ENCODE results near the gene INPP5E.

Gene INPP5E

DNA sequence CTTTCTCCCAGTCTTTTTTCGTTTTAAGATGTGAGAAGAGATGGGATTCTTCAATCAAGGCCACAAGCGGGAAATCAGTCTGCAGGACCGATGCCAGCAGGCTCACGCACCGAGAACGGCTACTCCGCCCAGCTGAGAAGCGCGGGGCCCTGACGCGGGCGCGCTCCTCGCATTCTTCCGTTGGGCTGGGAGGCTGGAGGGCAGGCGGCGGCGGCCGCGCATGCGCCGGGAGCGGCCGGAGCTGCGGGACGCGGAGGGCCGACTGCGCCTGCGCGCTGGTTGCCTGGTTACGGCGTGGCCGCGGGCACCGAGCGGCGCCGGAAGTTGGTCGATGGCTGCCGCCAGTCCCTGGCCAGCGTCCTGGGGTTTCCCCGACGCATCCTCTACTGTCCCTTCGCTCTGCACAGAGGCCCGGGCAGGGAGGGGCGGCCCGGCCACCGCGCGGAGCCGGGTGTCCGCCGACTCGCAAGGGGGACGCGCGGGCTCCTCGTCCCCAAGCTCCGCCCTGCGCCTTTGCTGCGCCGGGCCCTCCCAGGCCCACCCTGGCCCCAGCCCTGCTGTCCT is 44.0 kb upstream of the INPP5E start:
- H3K9me3 ChIP-seq (ENCODE audit: control insufficient read depth, insufficient read depth, low read depth, low read length): no peaks in the 10 kb centered on the region
- peaks cover 0 to 10% of the 10 kb centered on the region in 2 experiments; a peak in 2 of 3 replicates for H3K36me3 ChIP-seq (ENCODE audit: control insufficient read depth in 2 of 2, insufficient read depth in 1 of 2, low read length in 2 of 2)
- ChIA-PET CTCF (interaction anchor here (0.7 to 9.1 kb wide), 13 partner anchors 55 to 675 kb away, joined by 3 to 360 read pairs (median 3); no protein-coding TSS in a partner anchor), POLR2A (interaction anchor here (1.0 to 2.1 kb wide), 5 partner anchors 74 to 244 kb away, joined by 3 to 8 read pairs (median 5); partner anchors contain the start of genes AGPAT2 and DNLZ)
- no peaks in the 10 kb centered on the region; the same call in 1 of the 2 replicates for H3K4me1 ChIP-seq (ENCODE audit: control insufficient read depth, insufficient read depth, low read length)
- H3K4me3 ChIP-seq (ENCODE audit: low read depth, low read length): peak overlapping the region; percentile 57
- H3K27ac ChIP-seq (ENCODE audit: extremely low read depth, low read depth, low read length): peak overlapping the region; percentile 94
- TF ChIP-seq GFI1B (tag by site-specific recombination; IDR thresholded peaks at IDR 0.05) (no peak), ZBTB17 (tag by site-specific recombination; IDR thresholded peaks at IDR 0.05) (no peak; the same call in 1 of the 2 replicates), ZFP37 (tag by site-specific recombination; IDR thresholded peaks at IDR 0.05) (no peak), ZNF514 (tag by site-specific recombination; IDR thresholded peaks at IDR 0.05) (no peak), ZNF114 (tag by site-specific recombination; IDR thresholded peaks at IDR 0.05) (no peak), ZSCAN30 (tag by site-specific recombination; IDR thresholded peaks at IDR 0.05) (peak; percentile 44; the same call in 1 of the 2 replicates), MEIS1 (CRISPR knock-in tag; IDR thresholded peaks at IDR 0.05; ENCODE audit: borderline replicate concordance) (no peak), ZBTB48 (tag by site-specific recombination; IDR thresholded peaks at IDR 0.05) (0 out of 2 replicates have a peak, but pooled peaks have one; percentile 39), ZNF223 (tag by site-specific recombination; IDR thresholded peaks at IDR 0.05) (no peak), ZNF169 (tag by site-specific recombination; IDR thresholded peaks at IDR 0.05) (no peak), ZNF214 (tag by site-specific recombination; IDR thresholded peaks at IDR 0.05; ENCODE audit: borderline replicate concordance) (no peak), ZNF510 (tag by site-specific recombination; IDR thresholded peaks at IDR 0.05; ENCODE audit: insufficient replicate concordance) (no peak), ZNF610 (tag by site-specific recombination; IDR thresholded peaks at IDR 0.05; ENCODE audit: borderline replicate concordance) (no peak), KLF16 (tag by site-specific recombination; IDR thresholded peaks at IDR 0.05) (no peak), ZNF138 (tag by site-specific recombination; IDR thresholded peaks at IDR 0.05; ENCODE audit: borderline replicate concordance) (no peak), ZNF670 (tag by site-specific recombination; IDR thresholded peaks at IDR 0.05; ENCODE audit: low read depth) (no peak), ZNF600 (tag by site-specific recombination; IDR thresholded peaks at IDR 0.05) (no peak), TCF7L2 (IDR thresholded peaks at IDR 0.05; ENCODE audit: borderline replicate concordance, low read depth, low read length) (no peak), YY2 (tag by site-specific recombination; IDR thresholded peaks at IDR 0.05) (peak; percentile 68), ZNF654 (tag by site-specific recombination; IDR thresholded peaks at IDR 0.05; ENCODE audit: low read depth) (no peak), ZNF132 (tag by site-specific recombination; IDR thresholded peaks at IDR 0.05; ENCODE audit: borderline replicate concordance) (no peak), ZNF785 (tag by site-specific recombination; IDR thresholded peaks at IDR 0.05) (no peak), ZNF174 (tag by site-specific recombination; IDR thresholded peaks at IDR 0.05) (no peak), ZNF501 (tag by site-specific recombination; IDR thresholded peaks at IDR 0.05) (peak; percentile 36; the same call in 1 of the 2 replicates)
- TF ChIP-seq, protein P1, sequence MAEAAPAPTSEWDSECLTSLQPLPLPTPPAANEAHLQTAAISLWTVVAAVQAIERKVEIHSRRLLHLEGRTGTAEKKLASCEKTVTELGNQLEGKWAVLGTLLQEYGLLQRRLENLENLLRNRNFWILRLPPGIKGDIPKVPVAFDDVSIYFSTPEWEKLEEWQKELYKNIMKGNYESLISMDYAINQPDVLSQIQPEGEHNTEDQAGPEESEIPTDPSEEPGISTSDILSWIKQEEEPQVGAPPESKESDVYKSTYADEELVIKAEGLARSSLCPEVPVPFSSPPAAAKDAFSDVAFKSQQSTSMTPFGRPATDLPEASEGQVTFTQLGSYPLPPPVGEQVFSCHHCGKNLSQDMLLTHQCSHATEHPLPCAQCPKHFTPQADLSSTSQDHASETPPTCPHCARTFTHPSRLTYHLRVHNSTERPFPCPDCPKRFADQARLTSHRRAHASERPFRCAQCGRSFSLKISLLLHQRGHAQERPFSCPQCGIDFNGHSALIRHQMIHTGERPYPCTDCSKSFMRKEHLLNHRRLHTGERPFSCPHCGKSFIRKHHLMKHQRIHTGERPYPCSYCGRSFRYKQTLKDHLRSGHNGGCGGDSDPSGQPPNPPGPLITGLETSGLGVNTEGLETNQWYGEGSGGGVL (tag by site-specific recombination; IDR thresholded peaks at IDR 0.05): no peak
- TF ChIP-seq, protein P2, sequence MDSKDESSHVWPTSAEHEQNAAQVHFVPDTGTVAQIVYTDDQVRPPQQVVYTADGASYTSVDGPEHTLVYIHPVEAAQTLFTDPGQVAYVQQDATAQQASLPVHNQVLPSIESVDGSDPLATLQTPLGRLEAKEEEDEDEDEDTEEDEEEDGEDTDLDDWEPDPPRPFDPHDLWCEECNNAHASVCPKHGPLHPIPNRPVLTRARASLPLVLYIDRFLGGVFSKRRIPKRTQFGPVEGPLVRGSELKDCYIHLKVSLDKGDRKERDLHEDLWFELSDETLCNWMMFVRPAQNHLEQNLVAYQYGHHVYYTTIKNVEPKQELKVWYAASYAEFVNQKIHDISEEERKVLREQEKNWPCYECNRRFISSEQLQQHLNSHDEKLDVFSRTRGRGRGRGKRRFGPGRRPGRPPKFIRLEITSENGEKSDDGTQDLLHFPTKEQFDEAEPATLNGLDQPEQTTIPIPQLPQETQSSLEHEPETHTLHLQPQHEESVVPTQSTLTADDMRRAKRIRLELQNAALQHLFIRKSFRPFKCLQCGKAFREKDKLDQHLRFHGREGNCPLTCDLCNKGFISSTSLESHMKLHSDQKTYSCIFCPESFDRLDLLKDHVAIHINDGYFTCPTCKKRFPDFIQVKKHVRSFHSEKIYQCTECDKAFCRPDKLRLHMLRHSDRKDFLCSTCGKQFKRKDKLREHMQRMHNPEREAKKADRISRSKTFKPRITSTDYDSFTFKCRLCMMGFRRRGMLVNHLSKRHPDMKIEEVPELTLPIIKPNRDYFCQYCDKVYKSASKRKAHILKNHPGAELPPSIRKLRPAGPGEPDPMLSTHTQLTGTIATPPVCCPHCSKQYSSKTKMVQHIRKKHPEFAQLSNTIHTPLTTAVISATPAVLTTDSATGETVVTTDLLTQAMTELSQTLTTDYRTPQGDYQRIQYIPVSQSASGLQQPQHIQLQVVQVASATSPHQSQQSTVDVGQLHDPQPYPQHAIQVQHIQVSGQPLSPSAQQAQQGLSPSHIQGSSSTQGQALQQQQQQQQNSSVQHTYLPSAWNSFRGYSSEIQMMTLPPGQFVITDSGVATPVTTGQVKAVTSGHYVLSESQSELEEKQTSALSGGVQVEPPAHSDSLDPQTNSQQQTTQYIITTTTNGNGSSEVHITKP (tag by site-specific recombination; IDR thresholded peaks at IDR 0.05): no peak
- TF ChIP-seq, protein P3, sequence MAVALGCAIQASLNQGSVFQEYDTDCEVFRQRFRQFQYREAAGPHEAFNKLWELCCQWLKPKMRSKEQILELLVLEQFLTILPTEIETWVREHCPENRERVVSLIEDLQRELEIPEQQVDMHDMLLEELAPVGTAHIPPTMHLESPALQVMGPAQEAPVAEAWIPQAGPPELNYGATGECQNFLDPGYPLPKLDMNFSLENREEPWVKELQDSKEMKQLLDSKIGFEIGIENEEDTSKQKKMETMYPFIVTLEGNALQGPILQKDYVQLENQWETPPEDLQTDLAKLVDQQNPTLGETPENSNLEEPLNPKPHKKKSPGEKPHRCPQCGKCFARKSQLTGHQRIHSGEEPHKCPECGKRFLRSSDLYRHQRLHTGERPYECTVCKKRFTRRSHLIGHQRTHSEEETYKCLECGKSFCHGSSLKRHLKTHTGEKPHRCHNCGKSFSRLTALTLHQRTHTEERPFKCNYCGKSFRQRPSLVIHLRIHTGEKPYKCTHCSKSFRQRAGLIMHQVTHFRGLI (tag by site-specific recombination; IDR thresholded peaks at IDR 0.05): peak; percentile 95
- TF ChIP-seq, protein P4, sequence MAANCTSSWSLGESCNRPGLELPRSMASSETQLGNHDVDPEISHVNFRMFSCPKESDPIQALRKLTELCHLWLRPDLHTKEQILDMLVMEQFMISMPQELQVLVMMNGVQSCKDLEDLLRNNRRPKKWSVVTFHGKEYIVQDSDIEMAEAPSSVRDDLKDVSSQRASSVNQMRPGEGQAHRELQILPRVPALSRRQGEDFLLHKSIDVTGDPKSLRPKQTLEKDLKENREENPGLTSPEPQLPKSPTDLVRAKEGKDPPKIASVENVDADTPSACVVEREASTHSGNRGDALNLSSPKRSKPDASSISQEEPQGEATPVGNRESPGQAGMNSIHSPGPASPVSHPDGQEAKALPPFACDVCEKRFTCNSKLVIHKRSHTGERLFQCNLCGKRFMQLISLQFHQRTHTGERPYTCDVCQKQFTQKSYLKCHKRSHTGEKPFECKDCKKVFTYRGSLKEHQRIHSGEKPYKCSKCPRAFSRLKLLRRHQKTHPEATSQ (tag by site-specific recombination; IDR thresholded peaks at IDR 0.05): 0 out of 2 replicates have a peak, but pooled peaks have one; percentile 22
- TF ChIP-seq, protein P5, sequence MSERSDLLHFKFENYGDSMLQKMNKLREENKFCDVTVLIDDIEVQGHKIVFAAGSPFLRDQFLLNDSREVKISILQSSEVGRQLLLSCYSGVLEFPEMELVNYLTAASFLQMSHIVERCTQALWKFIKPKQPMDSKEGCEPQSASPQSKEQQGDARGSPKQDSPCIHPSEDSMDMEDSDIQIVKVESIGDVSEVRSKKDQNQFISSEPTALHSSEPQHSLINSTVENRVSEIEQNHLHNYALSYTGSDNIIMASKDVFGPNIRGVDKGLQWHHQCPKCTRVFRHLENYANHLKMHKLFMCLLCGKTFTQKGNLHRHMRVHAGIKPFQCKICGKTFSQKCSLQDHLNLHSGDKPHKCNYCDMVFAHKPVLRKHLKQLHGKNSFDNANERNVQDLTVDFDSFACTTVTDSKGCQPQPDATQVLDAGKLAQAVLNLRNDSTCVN (tag by site-specific recombination; optimal IDR thresholded peaks at IDR 0.05): peak; percentile 21

Measured in HEK293 (cell line).